Hepatocyte (in vitro differentiated cells): ENCODE results near the gene ACOXL.

ENCODE experiments used
- CTCF ChIP-seq: fragments of 200-600 bp; sonication (generic); IDR thresholded peaks from 2 replicates; pipeline ENCODE4 v1.5.1; 2016; ENCODE audit warnings: antibody characterized with exemption, mild to moderate bottlenecking; ENCODE audit not compliant: poor library complexity
- EZH2 ChIP-seq: fragments of 200-600 bp; sonication (generic); IDR thresholded peaks from 2 replicates; pipeline ENCODE4 v1.6.1; 2016; ENCODE audit warnings: antibody characterized with exemption, mild to moderate bottlenecking, borderline replicate concordance
- EZH2phosphoT487 ChIP-seq: fragments of 200-600 bp; sonication (generic); IDR thresholded peaks from one replicate; pipeline ENCODE4 v1.6.1; 2018; ENCODE audit warnings: antibody characterized with exemption, mild to moderate bottlenecking, low read depth, moderate library complexity; ENCODE audit not compliant: unreplicated experiment, severe bottlenecking

GRCh38 chr2:111155610-111156009 lies 423.2 kb downstream of the ACOXL start:
- TF ChIP-seq EZH2 (no peak), CTCF (no peak), EZH2phosphoT487 (no peak)
